Stomach (tissue), 4 donors: ENCODE results near the gene DENND4C.

Experiments
- CTCF ChIP-seq, 7 experiments: fragments of 450-650 bp in 4 of 7; fragments of 200-600 bp in 3 of 7; sonication (generic) in 3 of 7; IDR thresholded peaks; one replicate each; pipeline ENCODE4 v1.5.1; 2016 to 2019; ENCODE audit warnings: antibody characterized with exemption in 7 of 7, control low read depth in 2 of 7, mild to moderate bottlenecking in 1 of 7
- EP300 ChIP-seq: sonication (generic); formaldehyde crosslinking; IDR thresholded peaks from one replicate; pipeline ENCODE4 v1.6.1; 2017; ENCODE audit warnings: antibody characterized with exemption
- POLR2A ChIP-seq, 4 donors: fragments of 450-650 bp; IDR thresholded peaks; one replicate each; pipeline ENCODE4 v1.6.1; 2016; ENCODE audit warnings: antibody characterized with exemption in 4 of 4, control low read depth in 2 of 4, mild to moderate bottlenecking in 1 of 4, moderate library complexity in 1 of 4

- TF ChIP-seq CTCF (IDR thresholded peaks at IDR 0.05) (no peak), POLR2A (IDR thresholded peaks at IDR 0.05) (no peak), EP300 (no peak)
Measured at GRCh38 chr9:19199012-19199411, 31.5 kb upstream of the DENND4C start.
